T-helper 2 cell treated with Interferon-gamma antibody and Interleukin-4, amounts not matched to agents 5 μg/mL and 100 μg/mL, for 36 hours (primary cell): ENCODE results near the gene NMRAL1.

ENCODE experiments used
- DNase-seq: peaks from one replicate; pipeline ENCODE4 v3.0.0; 2021; ENCODE audit warnings: low spot score
- H3K27ac Mint-ChIP-seq: one replicate; pipeline ENCODE4 v1.8.0; 2021; ENCODE audit warnings: mild to moderate bottlenecking, mixed read lengths
- H3K27me3 Mint-ChIP-seq: one replicate; pipeline ENCODE4 v1.8.0; 2021; ENCODE audit warnings: low read depth, mixed read lengths
- H3K36me3 Mint-ChIP-seq: one replicate; pipeline ENCODE4 v1.8.0; 2021; ENCODE audit warnings: low read depth, mixed read lengths
- H3K4me1 Mint-ChIP-seq: one replicate; pipeline ENCODE4 v1.8.0; 2021; ENCODE audit warnings: low read depth, mixed read lengths
- H3K4me3 Mint-ChIP-seq: one replicate; pipeline ENCODE4 v1.8.0; 2022; ENCODE audit warnings: mild to moderate bottlenecking, moderate library complexity, mixed read lengths
- H3K9me3 Mint-ChIP-seq: one replicate; pipeline ENCODE4 v1.8.0; 2021; ENCODE audit warnings: mixed read lengths

Gene NMRAL1

GRCh38 chr16:4474192-4474961 is at the start of gene NMRAL1:
Gene NMRAL1, minus strand, starts transcription at chr16:4474625. Its CDS starts 493 bp downstream, at chr16:4474132.
- Mint-ChIP-seq H3K27me3 (no peaks in the 10 kb centered on the region), H3K9me3 (no peaks in the 10 kb centered on the region), H3K4me1 (peaks cover 24% of the 10 kb centered on the region), H3K36me3 (peaks cover 18% of the 10 kb centered on the region), H3K4me3 (peak within 1 kb of the TSS; percentile 88), H3K27ac (peak within 1 kb of the TSS; percentile 94)
- peak; percentile 84 for DNase-seq

- Mint-ChIP-seq H3K9me3 (no peaks in the 10 kb centered on the region), H3K4me1 (peaks cover 18% of the 10 kb centered on the region), H3K4me3 (no peak overlapping the region), H3K27me3 (no peaks in the 10 kb centered on the region), H3K36me3 (peaks cover 11% of the 10 kb centered on the region), H3K27ac (no peak overlapping the region)
- DNase-seq, result no peak
Observed at GRCh38 chr16:4523686-4524085, 49.3 kb upstream of the NMRAL1 start.

GRCh38 chr16:4522051-4522581 is 47.7 kb upstream of the NMRAL1 start:
- H3K4me1 Mint-ChIP-seq, result peaks cover 14% of the 10 kb centered on the region
- no peak overlapping the region for H3K27ac Mint-ChIP-seq
- DNase-seq, result no peak
- H3K36me3 Mint-ChIP-seq, result peaks cover 11% of the 10 kb centered on the region
- H3K27me3 Mint-ChIP-seq, result no peaks in the 10 kb centered on the region
- no peaks in the 10 kb centered on the region for H3K9me3 Mint-ChIP-seq
- no peak overlapping the region for H3K4me3 Mint-ChIP-seq

GRCh38 chr16:4520913-4521312 is 46.5 kb upstream of the NMRAL1 start:
- Mint-ChIP-seq H3K9me3 (no peaks in the 10 kb centered on the region), H3K4me1 (peaks cover 18% of the 10 kb centered on the region), H3K27me3 (no peaks in the 10 kb centered on the region), H3K36me3 (peaks cover 10% of the 10 kb centered on the region), H3K27ac (no peak overlapping the region), H3K4me3 (no peak overlapping the region)
- DNase-seq, result no peak

GRCh38 chr16:4519274-4520058 is 45.0 kb upstream of the NMRAL1 start:
- Mint-ChIP-seq H3K36me3 (peaks cover 12% of the 10 kb centered on the region), H3K9me3 (no peaks in the 10 kb centered on the region), H3K4me3 (no peak overlapping the region), H3K27me3 (no peaks in the 10 kb centered on the region), H3K4me1 (peaks cover 32% of the 10 kb centered on the region), H3K27ac (no peak overlapping the region)
- no peak for DNase-seq

- H3K27me3 Mint-ChIP-seq, result no peaks in the 10 kb centered on the region
- no peak overlapping the region for H3K27ac Mint-ChIP-seq
- H3K4me3 Mint-ChIP-seq, result no peak overlapping the region
- H3K36me3 Mint-ChIP-seq, result peaks cover 19% of the 10 kb centered on the region
- DNase-seq, result no peak
- H3K9me3 Mint-ChIP-seq, result no peaks in the 10 kb centered on the region
- peaks cover 32% of the 10 kb centered on the region for H3K4me1 Mint-ChIP-seq
Observed at GRCh38 chr16:4517812-4518680, 43.6 kb upstream of the NMRAL1 start.

GRCh38 chr16:4515611-4516233 is 41.3 kb upstream of the NMRAL1 start:
- Mint-ChIP-seq H3K4me3 (peak overlapping the region; percentile 78), H3K4me1 (peaks cover 37% of the 10 kb centered on the region), H3K9me3 (no peaks in the 10 kb centered on the region), H3K27me3 (no peaks in the 10 kb centered on the region), H3K27ac (peak overlapping the region; percentile 92), H3K36me3 (peaks cover 34% of the 10 kb centered on the region)
- no peak for DNase-seq

- peaks cover 41% of the 10 kb centered on the region for H3K36me3 Mint-ChIP-seq
- H3K4me1 Mint-ChIP-seq, result peaks cover 36% of the 10 kb centered on the region
- H3K27me3 Mint-ChIP-seq, result no peaks in the 10 kb centered on the region
Observed at GRCh38 chr16:4514606-4515005, 40.2 kb upstream of the NMRAL1 start.

GRCh38 chr16:4513881-4514280 is 39.5 kb upstream of the NMRAL1 start:
- no peaks in the 10 kb centered on the region for H3K27me3 Mint-ChIP-seq
- no peaks in the 10 kb centered on the region for H3K9me3 Mint-ChIP-seq
- H3K36me3 Mint-ChIP-seq, result peaks cover 41% of the 10 kb centered on the region
- DNase-seq, result no peak
- H3K4me3 Mint-ChIP-seq, result peak overlapping the region; percentile 78
- H3K4me1 Mint-ChIP-seq, result peaks cover 36% of the 10 kb centered on the region
- peak overlapping the region; percentile 92 for H3K27ac Mint-ChIP-seq

More at GRCh38 chr16:4514606-4515005, 40.2 kb upstream of the NMRAL1 start:
- H3K9me3 Mint-ChIP-seq, result no peaks in the 10 kb centered on the region
- peak overlapping the region; percentile 78 for H3K4me3 Mint-ChIP-seq
- DNase-seq, result no peak
- H3K27ac Mint-ChIP-seq, result peak overlapping the region; percentile 92

- H3K9me3 Mint-ChIP-seq, result no peaks in the 10 kb centered on the region
- H3K4me1 Mint-ChIP-seq, result peaks cover 36% of the 10 kb centered on the region
- H3K27me3 Mint-ChIP-seq, result no peaks in the 10 kb centered on the region
- peak overlapping the region; percentile 12 for H3K4me3 Mint-ChIP-seq
- no peak for DNase-seq
- peaks cover 42% of the 10 kb centered on the region for H3K36me3 Mint-ChIP-seq
- H3K27ac Mint-ChIP-seq, result peak overlapping the region; percentile 78
Observed at GRCh38 chr16:4513086-4513860, 38.8 kb upstream of the NMRAL1 start.

GRCh38 chr16:4512473-4512872 is 38.0 kb upstream of the NMRAL1 start:
- H3K27ac Mint-ChIP-seq, result peak overlapping the region; percentile 77
- H3K4me3 Mint-ChIP-seq, result no peak overlapping the region
- DNase-seq, result no peak
- peaks cover 36% of the 10 kb centered on the region for H3K4me1 Mint-ChIP-seq
- H3K36me3 Mint-ChIP-seq, result peaks cover 50% of the 10 kb centered on the region
- H3K27me3 Mint-ChIP-seq, result no peaks in the 10 kb centered on the region
- H3K9me3 Mint-ChIP-seq, result no peaks in the 10 kb centered on the region

- Mint-ChIP-seq H3K36me3 (peaks cover 53% of the 10 kb centered on the region), H3K4me3 (no peak overlapping the region), H3K4me1 (peaks cover 30% of the 10 kb centered on the region), H3K27me3 (no peaks in the 10 kb centered on the region), H3K9me3 (no peaks in the 10 kb centered on the region), H3K27ac (peak overlapping the region; percentile 62)
- DNase-seq, result no peak
Observed at GRCh38 chr16:4511441-4512082, 37.1 kb upstream of the NMRAL1 start.
